A673 (cell line): Measurements from ENCODE around the gene EVA1C.

Experiments
- EZH2 ChIP-seq: fragments of 200-600 bp; sonication (generic); IDR thresholded peaks from 2 replicates; pipeline ENCODE4 v1.6.1; 2017; ENCODE audit warnings: borderline replicate concordance, low read depth, mild to moderate bottlenecking, mixed read lengths, antibody characterized with exemption, low read length; ENCODE audit not compliant: poor library complexity, severe bottlenecking
- TF ChIP-seq, protein P1 (sequence below): fragments of 300-800, 200-600 bp; sonication (generic); conservative IDR thresholded peaks from 2 replicates; pipeline ENCODE4 v1.5.1; 2017; ENCODE audit warnings: low read depth, mild to moderate bottlenecking, antibody characterized with exemption, low read length, moderate library complexity, mixed read lengths

DNA sequence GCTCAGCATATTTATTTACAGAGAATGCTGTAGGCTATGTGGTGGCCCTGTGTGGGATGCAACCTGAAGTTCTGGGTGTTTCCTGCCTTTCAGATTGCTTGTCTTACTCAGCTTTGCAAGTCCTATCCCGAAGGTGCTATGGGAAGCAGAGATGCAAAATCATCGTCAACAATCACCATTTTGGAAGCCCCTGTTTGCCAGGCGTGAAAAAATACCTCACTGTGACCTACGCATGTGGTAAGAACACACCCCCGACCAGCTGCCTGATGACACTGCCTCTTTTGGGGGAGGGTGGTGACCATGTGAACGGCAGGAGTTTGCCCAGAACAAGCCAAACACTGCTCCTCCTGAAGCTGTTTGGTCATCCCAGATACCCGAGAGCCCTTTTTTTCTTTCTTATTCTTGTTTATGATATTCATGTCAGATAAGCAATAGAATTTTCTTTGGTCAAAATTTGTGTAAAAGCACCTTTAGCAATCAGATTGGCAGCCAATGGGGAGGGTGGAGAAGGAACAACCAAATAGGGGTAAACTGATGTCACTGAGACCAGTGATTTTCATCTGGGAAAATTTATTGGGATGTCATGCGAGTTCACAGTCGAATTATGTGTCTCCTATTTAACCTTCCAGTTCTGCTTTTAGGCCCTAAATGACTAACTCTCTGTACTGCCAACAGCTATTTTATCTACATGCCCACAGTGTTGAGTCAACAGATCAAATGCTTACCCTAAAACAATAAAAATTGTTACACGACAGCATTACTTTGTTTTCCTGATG lies 82.6 kb downstream of the EVA1C start:
- TF ChIP-seq, protein P1, sequence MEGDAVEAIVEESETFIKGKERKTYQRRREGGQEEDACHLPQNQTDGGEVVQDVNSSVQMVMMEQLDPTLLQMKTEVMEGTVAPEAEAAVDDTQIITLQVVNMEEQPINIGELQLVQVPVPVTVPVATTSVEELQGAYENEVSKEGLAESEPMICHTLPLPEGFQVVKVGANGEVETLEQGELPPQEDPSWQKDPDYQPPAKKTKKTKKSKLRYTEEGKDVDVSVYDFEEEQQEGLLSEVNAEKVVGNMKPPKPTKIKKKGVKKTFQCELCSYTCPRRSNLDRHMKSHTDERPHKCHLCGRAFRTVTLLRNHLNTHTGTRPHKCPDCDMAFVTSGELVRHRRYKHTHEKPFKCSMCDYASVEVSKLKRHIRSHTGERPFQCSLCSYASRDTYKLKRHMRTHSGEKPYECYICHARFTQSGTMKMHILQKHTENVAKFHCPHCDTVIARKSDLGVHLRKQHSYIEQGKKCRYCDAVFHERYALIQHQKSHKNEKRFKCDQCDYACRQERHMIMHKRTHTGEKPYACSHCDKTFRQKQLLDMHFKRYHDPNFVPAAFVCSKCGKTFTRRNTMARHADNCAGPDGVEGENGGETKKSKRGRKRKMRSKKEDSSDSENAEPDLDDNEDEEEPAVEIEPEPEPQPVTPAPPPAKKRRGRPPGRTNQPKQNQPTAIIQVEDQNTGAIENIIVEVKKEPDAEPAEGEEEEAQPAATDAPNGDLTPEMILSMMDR: no peak
- no peak for TF ChIP-seq EZH2
